ENCODE results near the gene LCOR. TPM values are rescaled to one million over a fixed set of nuclear protein-coding genes. Genes with fewer than 3 reads are reported as not detected.
A peak's percentile ranks its signal among the peaks of the same experiment; 100 is the strongest.
"Not testable (repeated sequence)": the region's sequence is repeated elsewhere in the genome, so short reads cannot be mapped to it uniquely, and the experiment has no call there.

The LCOR gene
- total and polyA plus RNA-seq, 12 donors = 1.6 to 28.8 (median 23.7) TPM

DNA sequence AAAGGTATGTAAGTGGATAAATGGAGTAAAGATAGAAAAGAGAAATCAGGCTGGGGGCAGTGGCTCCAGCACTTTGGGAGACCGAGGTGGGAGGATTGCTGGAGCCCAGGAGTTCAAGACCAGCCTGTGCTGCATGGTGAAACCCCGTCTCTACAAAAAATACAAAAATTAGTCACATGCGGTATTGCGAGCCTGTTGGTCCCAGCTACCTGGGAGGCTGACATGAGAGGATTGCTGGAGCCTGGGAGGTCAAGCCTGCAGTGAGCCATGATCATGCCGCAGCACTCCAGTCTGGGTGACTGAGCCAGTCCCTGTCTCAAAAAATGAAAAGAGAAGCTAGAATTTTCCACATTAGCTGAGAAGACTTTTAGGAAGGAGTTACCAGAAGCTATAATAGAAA, 14.8 kb downstream of the LCOR start:
- Histone ChIP-seq H3K4me1 (peaks cover 0 to 64% (median 35%) of the 10 kb centered on the region in 9 donors), H3K36me3 (no peaks in the 10 kb centered on the region), H3K4me3 (no peak overlapping the region), H3K9me3 (no peaks in the 10 kb centered on the region), H3K27ac (no peak overlapping the region), H3K27me3 (no peaks in the 10 kb centered on the region)
- TF ChIP-seq, protein P1, sequence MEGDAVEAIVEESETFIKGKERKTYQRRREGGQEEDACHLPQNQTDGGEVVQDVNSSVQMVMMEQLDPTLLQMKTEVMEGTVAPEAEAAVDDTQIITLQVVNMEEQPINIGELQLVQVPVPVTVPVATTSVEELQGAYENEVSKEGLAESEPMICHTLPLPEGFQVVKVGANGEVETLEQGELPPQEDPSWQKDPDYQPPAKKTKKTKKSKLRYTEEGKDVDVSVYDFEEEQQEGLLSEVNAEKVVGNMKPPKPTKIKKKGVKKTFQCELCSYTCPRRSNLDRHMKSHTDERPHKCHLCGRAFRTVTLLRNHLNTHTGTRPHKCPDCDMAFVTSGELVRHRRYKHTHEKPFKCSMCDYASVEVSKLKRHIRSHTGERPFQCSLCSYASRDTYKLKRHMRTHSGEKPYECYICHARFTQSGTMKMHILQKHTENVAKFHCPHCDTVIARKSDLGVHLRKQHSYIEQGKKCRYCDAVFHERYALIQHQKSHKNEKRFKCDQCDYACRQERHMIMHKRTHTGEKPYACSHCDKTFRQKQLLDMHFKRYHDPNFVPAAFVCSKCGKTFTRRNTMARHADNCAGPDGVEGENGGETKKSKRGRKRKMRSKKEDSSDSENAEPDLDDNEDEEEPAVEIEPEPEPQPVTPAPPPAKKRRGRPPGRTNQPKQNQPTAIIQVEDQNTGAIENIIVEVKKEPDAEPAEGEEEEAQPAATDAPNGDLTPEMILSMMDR (IDR thresholded peaks at IDR 0.05) = no peak
- WGBS, 2 donors = 97% methylated on average over 5 of the region's 5 CpGs
- ATAC-seq (no peak), DNase-seq (no peak)
- intact Hi-C loops (cut with DNase I) = no loop called here

DNA sequence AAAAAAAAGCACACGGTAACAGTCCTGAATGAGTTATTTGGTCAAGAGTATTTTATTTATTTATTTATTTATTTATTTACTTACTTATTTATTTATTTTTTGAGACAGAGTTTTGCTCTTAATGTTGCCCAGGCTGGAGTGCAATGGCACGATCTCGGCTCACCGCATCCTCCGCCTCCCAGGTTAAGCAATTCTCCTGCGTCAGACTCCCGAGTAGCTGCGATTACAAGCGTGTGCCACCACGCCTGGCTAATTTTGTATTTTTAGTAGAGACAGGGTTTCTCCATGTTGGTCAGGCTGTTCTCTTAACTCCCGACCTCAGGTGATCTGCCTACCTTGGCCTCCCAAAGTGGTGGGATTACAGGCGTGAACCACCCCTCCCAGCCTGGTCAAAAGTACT, 15.3 kb downstream of the LCOR start:
- H3K27me3 ChIP-seq; H3K36me3 ChIP-seq; intact Hi-C loops (cut with DNase I); H3K9me3 ChIP-seq; DNase-seq; H3K4me3 ChIP-seq; ATAC-seq; H3K27ac ChIP-seq: not testable (repeated sequence)
- H3K4me1 ChIP-seq = peaks cover 0 to 64% (median 30%) of the 10 kb centered on the region in 9 donors
- WGBS, 2 donors = 95 to 96% methylated on average over 12 of the region's 12 CpGs

DNA sequence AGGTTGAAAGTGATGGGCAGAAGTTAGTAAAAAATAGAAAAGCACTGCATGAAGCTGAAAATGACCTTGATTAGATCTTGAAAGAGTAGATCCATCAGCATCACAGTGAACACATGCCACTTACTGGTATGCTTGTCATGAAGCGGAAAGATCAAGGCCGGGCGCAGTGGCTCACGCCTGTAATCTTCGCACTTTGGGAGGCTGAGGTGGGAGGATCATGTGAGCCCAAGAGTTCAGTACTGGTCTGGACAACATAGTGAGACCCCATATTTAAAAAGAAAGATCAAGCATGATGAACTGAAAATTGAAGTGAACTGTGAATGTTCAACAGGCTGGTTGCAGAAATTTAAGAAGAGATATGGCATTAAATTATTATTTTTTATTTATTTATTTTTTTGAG, 18.0 kb downstream of the LCOR start:
- intact Hi-C loops (cut with DNase I) = no loop called here
- Histone ChIP-seq H3K4me1 (peaks cover 0 to 53% (median 18%) of the 10 kb centered on the region in 9 donors), H3K4me3 (no peak overlapping the region), H3K27me3 (no peaks in the 10 kb centered on the region), H3K36me3 (no peaks in the 10 kb centered on the region), H3K27ac (no peak overlapping the region), H3K9me3 (no peaks in the 10 kb centered on the region)
- TF ChIP-seq, protein P1 (IDR thresholded peaks at IDR 0.05) = no peak
- 92 to 100% methylated on average over 5 of the region's 5 CpGs for WGBS, 2 donors
- ATAC-seq = no peak
- no peak for DNase-seq

DNA sequence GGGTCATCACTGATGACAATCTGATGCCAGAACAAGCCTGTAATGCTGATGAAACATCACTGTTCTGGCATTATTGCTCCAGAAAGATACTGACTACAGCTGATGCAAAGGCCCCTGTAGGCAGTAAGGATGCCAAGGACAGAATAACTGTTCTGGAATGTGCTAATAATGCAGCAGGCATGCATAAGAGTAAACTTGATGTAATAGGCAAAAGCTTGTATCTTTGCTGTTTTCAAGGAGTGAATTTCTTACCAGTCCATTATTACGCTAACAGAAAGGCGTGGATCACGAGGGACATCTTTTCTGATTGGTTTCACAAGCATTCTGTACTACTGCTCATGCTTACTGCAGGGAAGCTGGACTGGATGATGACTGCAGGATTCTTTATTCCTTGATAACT, 18.7 kb downstream of the LCOR start:
- ATAC-seq (peak in 5 of 8 donors; percentile 19 to 94 (median 57)), DNase-seq (no peak)
- TF ChIP-seq, protein P1 (IDR thresholded peaks at IDR 0.05) = no peak
- intact Hi-C loops (cut with DNase I) = no loop called here
- no peaks in the 10 kb centered on the region for H3K27me3 ChIP-seq
- 81 to 85% methylated on average over 3 of the region's 3 CpGs for WGBS, 2 donors
- no peaks in the 10 kb centered on the region for H3K9me3 ChIP-seq
- H3K4me3 ChIP-seq = no peak overlapping the region
- peaks cover 0 to 51% (median 17%) of the 10 kb centered on the region in 9 donors for H3K4me1 ChIP-seq
- H3K27ac ChIP-seq = no peak overlapping the region
- H3K36me3 ChIP-seq = no peaks in the 10 kb centered on the region

DNA sequence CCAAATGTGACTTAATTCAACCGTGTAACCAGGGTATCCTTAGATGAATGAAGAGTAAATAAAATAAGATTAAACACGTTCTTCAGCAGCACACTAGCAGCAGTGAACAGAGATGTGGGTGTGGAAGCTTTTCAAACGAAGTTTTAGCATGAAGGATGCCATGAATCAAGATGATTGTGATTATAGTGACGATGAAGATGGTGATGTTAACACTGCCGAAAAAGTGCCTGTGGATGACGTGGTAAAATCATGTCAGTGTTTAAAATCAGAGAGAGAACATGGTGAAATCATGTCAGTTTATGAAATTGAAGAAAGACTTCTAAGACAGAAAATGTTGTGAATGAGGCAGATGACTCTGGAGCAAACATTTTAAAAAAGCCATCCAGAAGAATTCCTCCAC, 19.2 kb downstream of the LCOR start:
- peaks cover 0 to 55% (median 17%) of the 10 kb centered on the region in 9 donors for H3K4me1 ChIP-seq

More for the DNA sequence above, 19.2 kb downstream of the LCOR start:
- TF ChIP-seq, protein P1 (IDR thresholded peaks at IDR 0.05) = no peak
- Histone ChIP-seq H3K27ac (no peak overlapping the region), H3K9me3 (no peaks in the 10 kb centered on the region), H3K27me3 (no peaks in the 10 kb centered on the region), H3K36me3 (no peaks in the 10 kb centered on the region), H3K4me3 (no peak overlapping the region)
- 58 to 61% methylated on average over 6 of the region's 6 CpGs for WGBS, 2 donors
- intact Hi-C loops (cut with DNase I) = no loop called here
- ATAC-seq = no peak
- no peak for DNase-seq
